Measurements from ENCODE around the gene CCDC90B.

The CCDC90B gene

DNA sequence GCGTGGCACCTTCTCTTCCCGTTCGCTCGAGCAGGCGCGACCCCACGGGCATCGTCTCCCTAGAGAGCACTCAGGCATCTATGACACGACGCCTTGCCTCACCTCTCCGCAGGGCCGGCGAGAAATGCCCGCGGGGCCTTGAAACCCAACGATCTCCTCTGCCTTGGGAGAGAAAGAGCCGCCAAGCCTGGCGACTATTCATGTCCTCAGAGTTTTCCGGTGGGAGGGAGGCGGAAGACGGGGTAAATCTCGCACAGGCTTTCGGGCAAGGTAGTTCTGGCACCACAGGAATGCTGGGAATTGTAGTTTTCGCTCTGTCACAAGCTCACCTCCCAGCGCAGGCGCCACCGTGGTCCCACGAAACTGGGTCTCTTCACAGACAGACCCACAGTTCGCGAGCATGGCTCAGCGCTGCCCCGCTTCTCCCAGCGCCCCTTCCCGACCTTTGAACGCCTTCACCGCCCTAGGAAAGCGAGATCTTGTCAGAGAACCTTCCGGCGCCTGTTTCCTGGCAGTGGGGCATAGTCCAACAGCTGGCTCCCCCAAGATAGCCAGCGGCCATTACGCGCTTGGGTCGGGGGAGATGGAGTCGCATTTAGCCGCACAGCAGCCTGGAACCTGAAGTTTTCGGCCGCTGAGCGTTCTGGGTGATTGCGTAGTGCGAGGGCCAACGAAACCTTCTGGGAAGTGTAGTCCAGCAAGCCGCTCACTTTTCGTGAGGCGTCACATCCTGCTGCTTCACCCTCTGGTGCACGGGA, at the start of gene CCDC90B:
CCDC90B (minus strand) TSS at position 597 of the 758 bp plus-strand sequence; CDS start at position 202, 395 bp downstream.
- peak; percentile 91 for DNase-seq (ENCODE audit: extremely low spot score)
- ChIA-PET CTCF (no interaction called here), POLR2A (interaction anchor here (0.6 to 1.4 kb wide), 22 partner anchors 9 to 555 kb away, joined by 3 to 12 read pairs (median 4); partner anchors contain the start of genes ANKRD42, DDIAS, FAM181B and PCF11)
- peak; percentile 72 for TF ChIP-seq L3MBTL2 (conservative IDR thresholded peaks at IDR 0.05)
- TF ChIP-seq LEF1 (IDR thresholded peaks at IDR 0.05; ENCODE audit: borderline replicate concordance): no peak
- TF ChIP-seq ELF4 (IDR thresholded peaks at IDR 0.05): peak; percentile 71
- peak; percentile 78 for TF ChIP-seq SUZ12 (IDR thresholded peaks at IDR 0.05)
- TF ChIP-seq ZNF384 (IDR thresholded peaks at IDR 0.05): no peak
- no peak for TF ChIP-seq CTBP1 (IDR thresholded peaks at IDR 0.05; ENCODE audit: borderline replicate concordance)
- TF ChIP-seq PKNOX1 (IDR thresholded peaks at IDR 0.05): no peak

GRCh38 chr11:83335446-83336070, 49.4 kb upstream of the CCDC90B start:
- CTCF ChIA-PET: no interaction called here
- POLR2A ChIA-PET: no interaction called here
- TF ChIP-seq SUZ12 (IDR thresholded peaks at IDR 0.05) (no peak), BHLHE40 (IDR thresholded peaks at IDR 0.05; ENCODE audit: borderline replicate concordance) (no peak), ELF4 (IDR thresholded peaks at IDR 0.05) (no peak), L3MBTL2 (conservative IDR thresholded peaks at IDR 0.05) (no peak), NFRKB (IDR thresholded peaks at IDR 0.05) (no peak), FOXM1 (IDR thresholded peaks at IDR 0.05; ENCODE audit: borderline replicate concordance) (no peak), HDGF (IDR thresholded peaks at IDR 0.05; ENCODE audit: borderline replicate concordance) (no peak), ZNF384 (IDR thresholded peaks at IDR 0.05) (no peak), LEF1 (IDR thresholded peaks at IDR 0.05; ENCODE audit: borderline replicate concordance) (no peak), SP1 (IDR thresholded peaks at IDR 0.05) (no peak), PKNOX1 (IDR thresholded peaks at IDR 0.05) (no peak), FOXK2 (IDR thresholded peaks at IDR 0.05) (no peak), TARDBP (IDR thresholded peaks at IDR 0.05) (no peak)

GRCh38 chr11:83330303-83330702, 44.1 kb upstream of the CCDC90B start:
- TF ChIP-seq BHLHE40 (IDR thresholded peaks at IDR 0.05; ENCODE audit: borderline replicate concordance) (no peak), FOXK2 (IDR thresholded peaks at IDR 0.05) (no peak), PKNOX1 (IDR thresholded peaks at IDR 0.05) (no peak), SUZ12 (IDR thresholded peaks at IDR 0.05) (no peak), TARDBP (IDR thresholded peaks at IDR 0.05) (no peak), HDGF (IDR thresholded peaks at IDR 0.05; ENCODE audit: borderline replicate concordance) (no peak), ZNF384 (IDR thresholded peaks at IDR 0.05) (no peak), NFRKB (IDR thresholded peaks at IDR 0.05) (no peak), FOXA1 (IDR thresholded peaks at IDR 0.05) (no peak), ARNT (IDR thresholded peaks at IDR 0.05) (no peak), ELF4 (IDR thresholded peaks at IDR 0.05) (no peak), CTBP1 (IDR thresholded peaks at IDR 0.05; ENCODE audit: borderline replicate concordance) (no peak), LEF1 (IDR thresholded peaks at IDR 0.05; ENCODE audit: borderline replicate concordance) (no peak), FOXM1 (IDR thresholded peaks at IDR 0.05; ENCODE audit: borderline replicate concordance) (no peak), L3MBTL2 (conservative IDR thresholded peaks at IDR 0.05) (no peak), SP1 (IDR thresholded peaks at IDR 0.05) (no peak)
- no peak for DNase-seq (ENCODE audit: extremely low spot score)
- CTCF ChIA-PET: no interaction called here
- POLR2A ChIA-PET: no interaction called here

More at GRCh38 chr11:83335446-83336070, 49.4 kb upstream of the CCDC90B start:
- DNase-seq (ENCODE audit: extremely low spot score): no peak

- DNase-seq (ENCODE audit: extremely low spot score): no peak
- CTCF ChIA-PET: no interaction called here
- POLR2A ChIA-PET: no interaction called here
- no peak for TF ChIP-seq TARDBP (IDR thresholded peaks at IDR 0.05)
- TF ChIP-seq FOXM1 (IDR thresholded peaks at IDR 0.05; ENCODE audit: borderline replicate concordance): no peak
- TF ChIP-seq FOXA1 (IDR thresholded peaks at IDR 0.05): no peak
- no peak for TF ChIP-seq FOXK2 (IDR thresholded peaks at IDR 0.05)
- no peak for TF ChIP-seq ARNT (IDR thresholded peaks at IDR 0.05)
- TF ChIP-seq HDGF (IDR thresholded peaks at IDR 0.05; ENCODE audit: borderline replicate concordance): no peak
- no peak for TF ChIP-seq LEF1 (IDR thresholded peaks at IDR 0.05; ENCODE audit: borderline replicate concordance)
- no peak for TF ChIP-seq SUZ12 (IDR thresholded peaks at IDR 0.05)
Measured at GRCh38 chr11:83326326-83326725, 40.2 kb upstream of the CCDC90B start.

DNA sequence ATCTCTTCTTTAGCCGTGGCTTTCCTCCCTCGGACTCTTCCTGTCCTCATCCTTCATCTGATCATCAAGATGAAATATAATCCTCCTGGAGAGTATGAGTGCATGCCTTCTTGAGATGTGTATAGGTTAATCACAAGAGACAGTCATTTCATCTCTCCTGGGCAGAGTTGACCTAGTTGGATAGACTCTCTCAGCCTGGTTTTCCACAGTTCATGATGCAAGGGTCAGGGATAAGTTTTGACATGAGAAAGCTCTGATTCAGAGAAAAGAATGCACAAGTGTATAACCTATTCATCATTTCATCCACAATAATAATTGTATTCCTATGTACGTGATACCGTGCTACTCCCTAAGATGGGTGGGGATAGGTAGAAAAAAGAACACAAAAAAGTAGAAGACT, 33.2 kb upstream of the CCDC90B start:
- ChIA-PET POLR2A (no interaction called here), CTCF (interaction anchor here (0.9 to 1.1 kb wide), 2 partner anchors 27 to 493 kb away, joined by 3 read pairs; no protein-coding TSS in a partner anchor)
- TF ChIP-seq ARNT (IDR thresholded peaks at IDR 0.05): no peak
- TF ChIP-seq NFRKB (IDR thresholded peaks at IDR 0.05): no peak
- TF ChIP-seq BHLHE40 (IDR thresholded peaks at IDR 0.05; ENCODE audit: borderline replicate concordance): no peak
- no peak for DNase-seq (ENCODE audit: extremely low spot score)

DNA sequence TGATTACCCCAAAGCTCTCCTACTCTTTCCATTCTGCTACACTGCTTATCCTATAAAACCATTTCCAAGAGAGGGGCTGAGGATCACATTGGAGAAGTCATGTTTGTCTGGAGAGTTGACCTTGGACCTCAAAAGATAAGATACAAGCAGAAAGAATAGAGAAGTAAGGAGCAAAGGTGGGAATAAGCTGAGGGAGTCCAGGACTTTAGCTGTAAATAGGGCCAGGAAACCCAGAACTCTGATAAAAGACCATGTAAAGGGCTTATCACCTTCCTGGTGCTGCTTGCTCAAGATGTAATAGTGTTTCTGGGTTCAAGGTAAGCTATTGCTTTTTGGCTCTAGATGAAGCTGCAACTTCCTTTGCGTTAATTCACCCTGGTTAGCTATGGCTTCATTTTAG, 32.8 kb upstream of the CCDC90B start:
- CTCF ChIA-PET: interaction anchor here (0.5 to 1.1 kb wide), 4 partner anchors 13 to 493 kb away, joined by 3 read pairs; no protein-coding TSS in a partner anchor
- no peak for DNase-seq (ENCODE audit: extremely low spot score)
- POLR2A ChIA-PET: no interaction called here
- TF ChIP-seq NFRKB (IDR thresholded peaks at IDR 0.05) (no peak), ELF4 (IDR thresholded peaks at IDR 0.05) (no peak), SP1 (IDR thresholded peaks at IDR 0.05) (no peak), BHLHE40 (IDR thresholded peaks at IDR 0.05; ENCODE audit: borderline replicate concordance) (no peak), FOXA1 (IDR thresholded peaks at IDR 0.05) (no peak), FOXM1 (IDR thresholded peaks at IDR 0.05; ENCODE audit: borderline replicate concordance) (no peak), ZNF384 (IDR thresholded peaks at IDR 0.05) (no peak), LEF1 (IDR thresholded peaks at IDR 0.05; ENCODE audit: borderline replicate concordance) (no peak), L3MBTL2 (conservative IDR thresholded peaks at IDR 0.05) (no peak), PKNOX1 (IDR thresholded peaks at IDR 0.05) (no peak), FOXK2 (IDR thresholded peaks at IDR 0.05) (no peak), HDGF (IDR thresholded peaks at IDR 0.05; ENCODE audit: borderline replicate concordance) (no peak), ARNT (IDR thresholded peaks at IDR 0.05) (no peak), CTBP1 (IDR thresholded peaks at IDR 0.05; ENCODE audit: borderline replicate concordance) (no peak)

All from HEK293T (cell line).